VCaP (cell line): Measurements from ENCODE around the gene MTERF4.
A peak's percentile ranks its signal among the peaks of the same experiment; 100 is the strongest.

Experiments
- H3K27ac ChIP-seq: fragments of 450-650 bp; 2 replicates; pipeline ENCODE4 v1.5.1; 2017
- CTCF ChIP-seq: fragments of 450-650 bp; conservative IDR thresholded peaks from 2 replicates; pipeline ENCODE4 v1.5.1; 2017; ENCODE audit warnings: mild to moderate bottlenecking, moderate library complexity

Gene MTERF4

GRCh38 chr2:241125626-241126025 is 23.5 kb upstream of the MTERF4 start:
- peak overlapping the region; percentile 81 for H3K27ac ChIP-seq
- TF ChIP-seq CTCF = no peak

- TF ChIP-seq CTCF = 0 out of 2 replicates have a peak, but pooled peaks have one; percentile 11
- peak overlapping the region; percentile 81 for H3K27ac ChIP-seq
Measured at GRCh38 chr2:241123816-241124536, 21.9 kb upstream of the MTERF4 start.

- peak overlapping the region; percentile 81 for H3K27ac ChIP-seq
- TF ChIP-seq CTCF = no peak
Measured at GRCh38 chr2:241122376-241123002, 20.4 kb upstream of the MTERF4 start.

GRCh38 chr2:241121008-241121407 is 18.9 kb upstream of the MTERF4 start:
- TF ChIP-seq CTCF = no peak
- H3K27ac ChIP-seq = no peak overlapping the region

GRCh38 chr2:241120440-241120839 is 18.4 kb upstream of the MTERF4 start:
- TF ChIP-seq CTCF = no peak
- no peak overlapping the region for H3K27ac ChIP-seq

- H3K27ac ChIP-seq = no peak overlapping the region
- TF ChIP-seq CTCF = no peak
Measured at GRCh38 chr2:241118737-241119505, 16.8 kb upstream of the MTERF4 start.
